Ishikawa (cell line): Measurements from ENCODE around the gene ECEL1.

ENCODE experiments used
- CEBPB ChIP-seq: IDR thresholded peaks from 2 replicates; pipeline ENCODE4 v1.6.1; 2012
- CREB1 ChIP-seq: IDR thresholded peaks from 2 replicates; pipeline ENCODE4 v1.6.1; 2012; ENCODE audit warnings: low read depth
- EGR1 ChIP-seq: IDR thresholded peaks from 2 replicates; pipeline ENCODE4 v1.6.1; 2012
- EP300 ChIP-seq: IDR thresholded peaks from 2 replicates; pipeline ENCODE4 v1.6.1; 2012; ENCODE audit warnings: borderline replicate concordance
- FOXM1 ChIP-seq: IDR thresholded peaks from 2 replicates; pipeline ENCODE4 v1.6.1; 2012; ENCODE audit warnings: low read depth, borderline replicate concordance
- NFIC ChIP-seq: IDR thresholded peaks from 2 replicates; pipeline ENCODE4 v1.6.1; 2012
- RAD21 ChIP-seq: IDR thresholded peaks from 2 replicates; pipeline ENCODE4 v1.6.1; 2012; ENCODE audit warnings: low read depth
- REST ChIP-seq: IDR thresholded peaks from 2 replicates; pipeline ENCODE4 v1.6.1; 2012; ENCODE audit warnings: low read depth, mild to moderate bottlenecking
- TAF1 ChIP-seq: IDR thresholded peaks from 2 replicates; pipeline ENCODE4 v1.6.1; 2012; ENCODE audit warnings: low read depth, mild to moderate bottlenecking
- TCF12 ChIP-seq: IDR thresholded peaks from 2 replicates; pipeline ENCODE4 v1.6.1; 2012; ENCODE audit warnings: low read depth
- TEAD4 ChIP-seq: IDR thresholded peaks from 2 replicates; pipeline ENCODE4 v1.6.1; 2012
- YY1 ChIP-seq: IDR thresholded peaks from 2 replicates; pipeline ENCODE4 v1.6.1; 2012; ENCODE audit warnings: low read depth
- ZBTB7A ChIP-seq: IDR thresholded peaks from 2 replicates; pipeline ENCODE4 v1.6.1; 2012; ENCODE audit warnings: low read depth
- TF ChIP-seq, protein P1 (sequence below): IDR thresholded peaks from 2 replicates; pipeline ENCODE4 v1.6.1; 2012
- TF ChIP-seq, protein P2 (sequence below): IDR thresholded peaks from 2 replicates; pipeline ENCODE4 v1.6.1; 2012

ECEL1 gene

GRCh38 chr2:232479341-232480200 lies 8.1 kb downstream of the ECEL1 start:
- TF ChIP-seq REST: no peak
- no peak for TF ChIP-seq RAD21
- no peak for TF ChIP-seq ZBTB7A
- TF ChIP-seq TAF1: no peak
- no peak for TF ChIP-seq TEAD4
- no peak for TF ChIP-seq EP300
- TF ChIP-seq TCF12: no peak
- TF ChIP-seq NFIC: no peak
- no peak for TF ChIP-seq EGR1
- TF ChIP-seq YY1: no peak
- TF ChIP-seq, protein P1, sequence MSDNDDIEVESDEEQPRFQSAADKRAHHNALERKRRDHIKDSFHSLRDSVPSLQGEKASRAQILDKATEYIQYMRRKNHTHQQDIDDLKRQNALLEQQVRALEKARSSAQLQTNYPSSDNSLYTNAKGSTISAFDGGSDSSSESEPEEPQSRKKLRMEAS: no peak
- TF ChIP-seq CREB1: no peak
- TF ChIP-seq, protein P2, sequence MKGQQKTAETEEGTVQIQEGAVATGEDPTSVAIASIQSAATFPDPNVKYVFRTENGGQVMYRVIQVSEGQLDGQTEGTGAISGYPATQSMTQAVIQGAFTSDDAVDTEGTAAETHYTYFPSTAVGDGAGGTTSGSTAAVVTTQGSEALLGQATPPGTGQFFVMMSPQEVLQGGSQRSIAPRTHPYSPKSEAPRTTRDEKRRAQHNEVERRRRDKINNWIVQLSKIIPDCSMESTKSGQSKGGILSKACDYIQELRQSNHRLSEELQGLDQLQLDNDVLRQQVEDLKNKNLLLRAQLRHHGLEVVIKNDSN: no peak
- TF ChIP-seq CEBPB: no peak

GRCh38 chr2:232478571-232479340 lies 8.9 kb downstream of the ECEL1 start:
- TF ChIP-seq EP300 (no peak), CREB1 (no peak), EGR1 (no peak)
- TF ChIP-seq, protein P1: no peak
- TF ChIP-seq, protein P2: no peak

- TF ChIP-seq EGR1: no peak
- no peak for TF ChIP-seq NFIC
- TF ChIP-seq TEAD4: no peak
- TF ChIP-seq, protein P1: no peak
- TF ChIP-seq TAF1: no peak
- no peak for TF ChIP-seq CEBPB
- TF ChIP-seq ZBTB7A: no peak
- no peak for TF ChIP-seq EP300
Observed at GRCh38 chr2:232477751-232478510, 9.7 kb downstream of the ECEL1 start.

DNA sequence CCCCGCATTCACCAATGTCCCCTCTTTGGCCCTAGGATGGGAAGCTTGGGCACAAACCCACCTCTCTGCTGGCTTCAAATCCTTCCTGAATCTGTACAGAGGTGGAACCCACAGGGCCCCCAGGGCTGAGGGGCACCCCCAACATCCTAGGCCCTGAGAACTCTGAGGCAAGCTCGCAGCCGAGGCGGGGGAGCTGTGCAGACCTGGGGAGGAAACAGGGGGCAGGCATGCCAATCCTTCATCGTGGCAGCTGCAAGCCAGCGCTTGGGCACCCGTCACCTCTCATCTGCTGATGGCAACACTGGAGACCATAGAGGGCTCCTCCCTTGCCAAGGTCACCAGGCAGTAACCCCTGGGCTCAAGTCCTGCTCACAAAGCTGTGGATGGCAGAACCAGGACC lies 10.8 kb downstream of the ECEL1 start:
- TF ChIP-seq EGR1: no peak

DNA sequence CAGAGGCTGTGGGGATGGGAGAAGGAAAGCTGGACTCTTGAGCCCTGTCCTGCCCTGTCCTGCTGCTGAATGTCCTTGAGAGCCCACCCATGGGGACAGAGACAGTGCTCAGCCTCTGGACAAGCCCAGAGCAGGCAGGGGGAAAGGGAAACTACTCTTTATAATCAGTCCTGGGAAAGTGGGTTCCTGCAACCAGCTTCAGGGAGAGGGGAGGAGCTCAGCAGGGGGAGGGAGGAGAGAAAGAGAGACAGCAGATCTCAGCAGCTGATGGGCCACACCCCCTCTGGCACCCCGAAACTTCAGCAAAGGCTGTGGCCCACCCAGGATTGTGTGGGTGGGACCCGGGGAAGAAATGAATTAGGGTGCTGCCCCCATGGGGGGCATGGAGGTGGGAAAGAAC lies 11.6 kb downstream of the ECEL1 start:
- TF ChIP-seq, protein P2: no peak
- TF ChIP-seq, protein P1: no peak
- no peak for TF ChIP-seq EGR1
- no peak for TF ChIP-seq RAD21
- TF ChIP-seq FOXM1: no peak
- TF ChIP-seq TCF12: no peak
- no peak for TF ChIP-seq CREB1

- TF ChIP-seq FOXM1: no peak
- TF ChIP-seq CEBPB: no peak
- TF ChIP-seq TEAD4: no peak
- 0 out of 2 replicates have a peak, but pooled peaks have one; percentile 1 for TF ChIP-seq RAD21
- TF ChIP-seq REST: no peak
- no peak for TF ChIP-seq EGR1
- no peak for TF ChIP-seq YY1
- no peak for TF ChIP-seq EP300
- peak; percentile 94 for TF ChIP-seq NFIC
- TF ChIP-seq, protein P2: no peak
- no peak for TF ChIP-seq TAF1
- TF ChIP-seq, protein P1: no peak
Observed at GRCh38 chr2:232473467-232473890, 14.2 kb downstream of the ECEL1 start.
